Activated gamma-delta T cell treated with anti-CD3 and anti-CD28 coated beads, Interleukin-2, amount 50 U/mL, for 16 hours (primary cell): ENCODE results near the gene SLC6A19.
"Not testable (repeated sequence)": the region's sequence is repeated elsewhere in the genome, so short reads cannot be mapped to it uniquely, and the experiment has no call there.

ENCODE experiments used
- DNase-seq: peaks from one replicate; pipeline ENCODE4 v3.0.0-alpha.2; 2020; ENCODE audit warnings: low read depth

SLC6A19 gene

DNA sequence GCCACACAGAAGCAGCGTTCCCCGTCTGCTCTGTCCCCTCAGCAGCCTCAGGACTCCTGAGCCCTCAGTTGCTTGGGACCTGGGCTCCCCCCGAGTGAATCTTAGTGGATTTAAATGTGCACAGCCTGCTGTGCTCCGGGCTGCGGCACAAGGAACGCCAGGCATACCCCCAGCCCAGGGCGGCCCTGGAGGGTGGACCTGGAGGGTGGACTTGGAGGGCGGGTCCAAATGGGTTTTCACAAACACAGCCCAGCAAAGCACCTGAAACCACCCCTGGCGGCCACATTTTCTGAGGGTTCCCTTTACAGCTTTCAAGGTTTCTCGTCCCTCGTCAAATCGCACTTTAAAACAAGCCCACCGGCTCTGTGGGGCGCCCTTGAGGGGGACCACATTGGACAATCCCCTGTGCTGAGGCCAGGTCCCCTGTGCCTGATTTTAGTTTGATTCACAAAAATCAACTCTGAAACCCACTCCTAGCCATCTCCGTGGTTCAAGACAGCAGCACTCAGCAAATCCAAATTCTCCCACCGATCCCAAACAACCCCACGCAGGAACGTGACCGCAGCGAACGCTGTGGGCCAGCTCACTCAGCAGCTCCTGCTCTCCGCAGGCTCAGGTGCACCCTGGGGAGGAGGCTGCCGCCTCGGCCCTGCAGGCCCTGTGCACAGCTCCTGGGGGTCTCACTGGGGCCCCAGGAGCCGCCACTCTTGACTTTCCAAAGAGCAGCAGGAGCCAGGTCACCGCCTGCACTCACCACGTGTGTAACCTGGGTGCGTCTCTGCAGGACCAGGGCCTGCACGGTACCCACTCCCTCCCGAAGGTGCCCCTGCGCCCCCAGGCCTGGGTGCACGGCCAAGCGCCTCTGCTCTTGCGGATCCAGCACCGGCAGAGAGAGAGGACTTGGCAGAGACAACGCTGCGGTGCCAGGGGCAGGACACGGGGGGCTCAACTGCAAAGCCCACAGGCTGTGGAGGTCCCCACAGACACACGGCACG lies 64.4 kb downstream of the SLC6A19 start:
- DNase-seq = no peak

DNA sequence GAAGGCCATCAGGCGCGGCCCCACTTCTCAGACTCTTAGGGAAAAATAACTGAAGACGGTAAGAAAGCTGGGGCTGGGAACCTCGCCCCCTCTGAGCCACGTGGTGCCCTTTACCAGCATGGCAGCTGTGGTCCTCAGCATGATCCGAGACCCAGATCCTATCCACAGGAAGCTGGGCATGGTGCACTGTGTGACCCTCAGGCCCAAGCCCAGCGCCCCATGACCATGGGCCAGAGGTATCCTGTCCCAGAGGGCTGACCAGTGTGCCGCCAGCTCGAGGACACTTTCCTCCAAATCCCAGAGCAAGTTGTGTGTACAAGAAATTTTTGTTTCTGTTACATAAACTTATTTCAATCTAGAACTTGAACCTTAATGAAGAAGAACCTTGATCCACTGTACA lies 65.4 kb downstream of the SLC6A19 start:
- DNase-seq = no peak

DNA sequence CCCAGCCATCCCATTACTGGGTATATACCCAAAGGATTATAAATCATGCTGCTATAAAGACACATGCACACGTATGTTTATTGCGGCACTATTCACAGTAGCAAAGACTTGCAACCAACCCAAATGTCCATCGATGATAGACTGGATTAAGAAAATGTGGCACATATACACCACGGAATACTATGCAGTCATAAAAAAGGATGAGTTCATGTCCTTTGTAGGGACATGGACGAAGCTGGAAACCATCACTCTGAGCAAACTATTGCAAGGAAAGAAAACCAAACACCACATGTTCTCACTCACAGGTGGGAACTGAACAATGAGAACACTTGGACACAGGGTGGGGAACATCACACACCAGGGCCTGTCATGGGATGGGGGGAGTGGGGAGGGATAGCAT lies 66.1 kb downstream of the SLC6A19 start:
- not testable (repeated sequence) for DNase-seq

DNA sequence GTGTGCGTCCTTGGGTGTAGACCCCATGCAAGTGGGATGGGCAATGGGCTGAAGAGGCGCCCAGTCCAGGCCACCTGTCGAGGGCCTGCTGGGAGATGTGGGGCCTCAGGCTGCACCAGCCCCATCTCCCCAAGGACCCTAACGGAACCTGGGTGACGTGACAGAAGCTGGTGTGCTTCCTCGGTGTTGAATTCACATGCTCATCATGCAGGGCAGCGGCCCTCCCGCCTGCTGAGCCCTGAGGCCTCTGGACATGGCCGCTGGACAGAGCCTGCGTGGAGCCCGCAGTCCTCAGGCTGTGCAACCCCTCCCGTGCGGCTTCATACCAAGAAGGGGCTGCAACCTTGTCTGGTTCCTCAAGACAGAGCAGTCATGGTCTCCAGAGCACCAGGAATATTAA lies 66.7 kb downstream of the SLC6A19 start:
- DNase-seq = no peak

DNA sequence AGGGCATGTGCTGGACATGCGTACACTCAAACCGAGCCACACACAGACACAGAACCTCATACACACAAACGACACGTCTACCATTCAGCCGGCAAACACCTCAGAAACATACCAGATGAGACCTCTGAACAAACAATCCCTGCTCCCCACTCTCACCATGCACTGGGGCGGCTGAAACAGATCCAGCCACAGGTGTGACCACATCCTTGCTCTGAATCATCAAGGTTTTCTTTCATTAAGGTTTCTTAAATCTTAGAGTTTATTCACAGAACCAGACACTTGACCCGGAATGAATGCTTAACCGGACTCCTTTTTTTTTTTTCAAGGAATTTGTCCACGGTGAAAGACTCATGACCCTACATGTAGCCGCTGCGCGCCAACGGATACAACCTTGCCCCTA lies 67.3 kb downstream of the SLC6A19 start:
- peak; percentile 21 for DNase-seq

DNA sequence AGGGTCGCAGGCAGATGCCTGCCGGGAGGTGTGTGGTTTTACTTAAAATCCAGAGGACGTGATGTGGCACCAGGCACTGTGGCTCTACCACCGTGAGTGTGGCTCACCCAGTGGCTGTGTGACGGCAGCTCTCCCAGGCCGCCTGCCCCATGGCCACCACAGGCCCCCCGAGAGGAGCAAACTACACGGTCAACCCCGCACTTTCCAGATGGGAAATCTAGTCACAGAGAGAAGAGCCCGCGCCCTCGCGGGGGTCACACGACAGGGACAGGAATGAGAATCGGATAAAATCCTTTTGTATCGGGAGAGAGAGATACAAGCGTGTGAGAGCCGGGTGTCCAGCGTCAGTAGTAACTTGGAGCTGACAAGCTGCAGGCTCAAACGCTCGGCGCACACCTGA lies 69.0 kb downstream of the SLC6A19 start:
- DNase-seq = no peak

DNA sequence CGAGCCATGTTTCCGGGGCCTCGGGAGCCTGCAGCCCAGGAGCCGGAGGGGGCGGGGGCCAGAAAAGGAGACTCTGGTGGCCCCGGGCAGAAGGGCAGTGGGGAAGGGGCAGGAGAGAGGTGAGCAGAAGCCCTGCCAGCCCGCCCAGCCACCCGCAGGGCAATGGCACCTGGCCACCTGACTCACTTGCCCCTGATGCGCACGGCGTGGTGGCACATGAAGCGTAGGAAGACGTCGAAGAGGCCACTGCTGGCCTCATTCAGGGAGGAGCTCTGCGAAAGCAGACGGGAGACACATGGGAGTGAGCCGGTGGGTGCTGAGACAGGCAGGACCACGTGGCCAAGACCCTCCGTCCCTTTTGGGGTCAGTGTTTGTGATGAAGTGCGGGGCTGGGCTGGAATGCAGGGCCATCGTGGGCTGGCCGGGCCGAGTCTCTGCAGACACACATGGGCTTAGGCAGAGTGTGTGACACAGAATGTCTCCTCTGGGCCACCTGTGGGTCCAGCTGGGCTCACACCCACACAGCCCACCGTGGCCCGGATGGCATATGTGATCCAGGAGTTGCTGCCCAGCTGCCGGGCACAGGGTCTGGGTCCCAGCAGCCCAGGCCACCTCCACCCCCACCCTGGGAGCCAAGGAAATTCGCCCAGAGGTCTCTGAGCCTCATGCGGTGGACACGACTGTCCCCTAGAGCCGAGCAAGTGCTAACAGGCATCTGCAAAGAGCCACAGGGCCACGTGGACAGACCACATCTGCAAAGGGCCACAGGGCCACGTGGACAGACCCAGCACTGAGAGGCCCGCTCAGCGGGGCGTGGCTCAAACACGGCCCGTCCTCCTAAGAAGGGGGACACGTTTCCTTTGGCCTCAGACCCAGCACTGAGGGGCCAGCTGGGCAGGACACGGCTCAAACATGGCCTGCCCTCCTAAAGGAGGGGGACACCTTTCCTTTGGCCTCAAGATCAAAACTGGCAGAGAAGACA lies 69.8 kb downstream of the SLC6A19 start:
- DNase-seq = no peak

DNA sequence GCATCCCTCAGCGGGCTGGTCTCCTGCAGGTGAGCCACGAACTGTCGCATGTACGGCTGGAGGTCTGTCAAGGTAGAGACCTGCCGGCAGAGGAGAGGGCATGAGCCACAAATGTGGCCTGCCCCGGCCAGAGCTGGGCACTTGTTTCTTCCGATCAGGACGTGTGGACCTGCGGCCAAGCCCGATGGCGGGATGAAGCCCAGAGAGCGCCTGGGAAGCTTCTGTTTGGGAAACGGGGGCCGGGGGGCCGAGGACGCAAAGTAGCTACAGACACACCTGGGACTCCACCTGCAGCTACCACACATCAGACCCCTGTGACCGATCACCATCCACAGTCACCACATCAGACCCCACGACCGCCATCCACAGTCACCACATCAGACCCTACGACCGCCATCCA lies 70.8 kb downstream of the SLC6A19 start:
- DNase-seq = no peak

DNA sequence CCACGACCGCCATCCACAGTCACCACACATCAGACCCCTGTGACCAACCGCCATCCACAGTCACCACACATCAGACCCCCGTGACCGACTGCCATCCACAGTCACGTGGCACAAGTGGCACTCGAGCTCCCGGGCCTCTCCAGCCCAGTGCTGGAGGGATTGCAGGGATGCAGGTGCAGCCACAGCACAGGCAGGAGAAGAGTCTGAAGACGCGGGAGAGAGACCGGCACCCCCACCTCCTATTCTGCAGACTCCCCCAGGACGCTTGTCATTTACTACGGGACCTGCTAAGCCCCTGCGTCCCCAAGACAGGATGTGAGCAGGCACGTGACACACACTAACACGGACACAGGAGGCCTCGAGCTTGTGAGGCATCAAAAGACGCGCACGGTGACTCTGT lies 72.3 kb downstream of the SLC6A19 start:
- DNase-seq = no peak

DNA sequence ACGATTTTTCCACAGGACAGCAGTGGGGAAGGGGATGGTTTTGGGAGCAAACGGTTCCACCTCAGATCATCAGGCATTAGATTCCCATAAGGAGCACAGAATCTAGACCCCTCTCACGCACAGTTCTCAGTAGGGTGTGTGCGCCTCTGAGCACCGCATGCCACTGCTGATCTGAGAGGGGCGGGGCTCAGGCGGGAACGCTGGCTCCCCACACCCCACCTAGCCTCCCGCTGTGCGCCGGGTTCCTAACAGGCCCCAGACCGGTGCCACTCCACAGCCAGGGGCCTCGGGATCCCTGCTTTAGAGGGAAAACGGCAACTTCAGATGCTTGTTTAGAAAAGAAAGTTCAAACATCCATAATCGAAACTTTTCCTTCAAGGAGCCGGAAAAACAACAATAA lies 73.1 kb downstream of the SLC6A19 start:
- no peak for DNase-seq
